ENCODE data around the gene HIGD2A.

Gene HIGD2A, protein sequence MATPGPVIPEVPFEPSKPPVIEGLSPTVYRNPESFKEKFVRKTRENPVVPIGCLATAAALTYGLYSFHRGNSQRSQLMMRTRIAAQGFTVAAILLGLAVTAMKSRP
- total RNA-seq: 34.9 to 50.0 (median 49.8) reads per million in 3 experiments

DNA sequence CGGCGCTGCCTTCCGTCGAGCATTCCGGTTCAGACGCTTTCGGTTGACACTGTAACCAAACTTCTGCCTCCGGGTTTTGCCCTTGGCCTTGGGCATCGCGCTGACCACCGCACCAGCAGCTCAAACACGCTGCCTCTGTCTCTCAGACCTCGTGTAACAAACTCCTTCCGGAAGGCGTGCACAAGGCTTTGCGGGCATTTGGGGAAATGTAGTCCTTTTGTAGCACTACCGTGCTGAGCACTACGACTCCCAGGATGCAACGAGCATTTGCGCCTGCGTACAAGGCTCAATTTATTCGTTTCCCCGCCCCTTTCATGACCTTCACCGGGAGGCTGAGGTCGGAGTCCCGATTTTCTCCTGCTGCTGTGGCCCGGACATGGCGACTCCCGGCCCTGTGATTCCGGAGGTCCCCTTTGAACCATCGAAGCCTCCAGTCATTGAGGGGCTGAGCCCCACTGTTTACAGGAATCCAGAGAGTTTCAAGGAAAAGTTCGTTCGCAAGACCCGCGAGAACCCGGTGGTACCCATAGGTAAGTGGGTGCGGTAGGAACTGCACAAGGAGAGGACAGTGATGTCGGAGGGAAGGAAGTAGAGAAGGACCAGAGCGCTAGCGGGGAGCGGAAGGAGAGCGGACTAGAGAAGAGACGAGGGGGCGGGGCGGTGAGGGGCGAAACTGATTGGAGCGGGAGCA, at the start of gene HIGD2A, which contains the start of gene NOP16:
HIGD2A (plus strand) TSS at position 308 of the 691 bp plus-strand sequence; CDS start at position 377, 69 bp downstream.
NOP16 (minus strand) TSS at position 155 of the 691 bp plus-strand sequence; CDS start at position 96, 59 bp downstream.
- peak; percentile 98 for DNase-seq

DNA sequence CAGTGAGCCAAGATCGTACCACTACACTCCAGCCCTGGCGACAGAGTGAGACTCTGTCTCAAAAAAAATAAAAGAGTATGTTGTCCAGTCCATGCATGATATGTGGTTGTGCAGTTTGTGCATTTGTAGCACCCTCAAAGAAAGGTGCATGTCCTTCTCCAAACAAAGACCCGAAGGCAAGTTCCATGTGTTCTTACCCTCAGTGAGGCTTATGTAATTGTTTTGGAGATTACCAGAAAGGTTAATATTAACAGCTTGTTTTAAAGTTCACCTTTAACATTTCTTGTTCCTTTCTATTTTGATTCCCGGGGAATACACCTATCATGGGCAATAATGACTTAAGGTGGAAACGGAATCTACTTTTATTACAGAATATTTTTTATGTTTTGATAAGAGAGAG, 49.2 kb upstream of the HIGD2A start:
- DNase-seq: no peak

DNA sequence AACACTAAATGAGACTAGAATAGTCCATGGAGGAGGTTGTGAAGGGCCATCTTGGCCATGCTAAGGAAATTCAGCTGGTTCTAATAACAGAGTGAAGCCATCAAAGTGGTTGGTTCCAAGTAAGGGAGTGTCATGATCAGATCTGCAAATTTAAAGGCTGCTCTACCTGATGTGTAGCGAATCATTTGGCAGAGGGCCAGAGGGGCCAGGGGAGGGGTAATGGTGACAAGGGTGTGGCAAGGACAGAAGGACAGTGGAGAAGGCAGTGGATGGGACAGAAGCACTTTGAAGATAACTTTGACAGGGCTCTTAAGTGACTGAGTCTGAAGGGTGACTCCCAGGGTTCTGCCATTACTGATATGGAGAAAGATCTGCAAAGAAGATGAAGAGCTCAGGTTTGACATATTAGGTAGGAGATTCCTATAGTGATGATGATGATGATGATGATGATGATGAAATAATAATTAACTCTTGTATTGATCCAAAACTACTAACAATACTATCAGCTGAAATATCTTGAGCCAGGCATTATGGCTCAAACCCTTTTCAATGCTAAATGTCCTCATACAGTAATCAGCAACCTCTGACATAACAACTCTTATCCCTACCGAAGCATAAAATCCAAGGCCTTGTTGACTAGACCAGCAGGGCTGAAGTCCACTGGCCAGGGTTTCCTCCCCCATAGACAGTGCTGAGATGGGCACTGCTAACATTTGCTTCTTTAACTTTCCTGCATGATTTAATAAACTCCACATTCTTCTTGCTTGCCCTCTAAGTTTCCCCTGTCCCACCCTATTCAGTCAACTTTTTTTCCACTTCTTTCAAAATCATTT, 47.0 kb upstream of the HIGD2A start:
- DNase-seq: no peak

DNA sequence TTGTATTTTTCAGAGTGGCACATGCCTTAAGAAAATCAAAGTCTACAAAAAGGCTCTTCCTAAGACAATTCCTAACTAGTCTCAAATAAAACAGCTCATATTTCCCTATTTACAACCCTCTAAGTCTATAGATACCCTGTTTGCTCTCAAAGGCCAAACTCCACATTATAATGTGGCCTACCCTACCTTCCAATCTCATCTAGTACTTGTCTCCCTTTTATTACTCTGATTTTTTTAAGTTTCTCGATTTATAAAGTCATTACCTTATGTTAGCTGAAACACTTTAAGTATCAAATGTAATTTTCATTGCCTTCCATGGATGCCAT, 46.4 kb upstream of the HIGD2A start:
- DNase-seq: no peak

DNA sequence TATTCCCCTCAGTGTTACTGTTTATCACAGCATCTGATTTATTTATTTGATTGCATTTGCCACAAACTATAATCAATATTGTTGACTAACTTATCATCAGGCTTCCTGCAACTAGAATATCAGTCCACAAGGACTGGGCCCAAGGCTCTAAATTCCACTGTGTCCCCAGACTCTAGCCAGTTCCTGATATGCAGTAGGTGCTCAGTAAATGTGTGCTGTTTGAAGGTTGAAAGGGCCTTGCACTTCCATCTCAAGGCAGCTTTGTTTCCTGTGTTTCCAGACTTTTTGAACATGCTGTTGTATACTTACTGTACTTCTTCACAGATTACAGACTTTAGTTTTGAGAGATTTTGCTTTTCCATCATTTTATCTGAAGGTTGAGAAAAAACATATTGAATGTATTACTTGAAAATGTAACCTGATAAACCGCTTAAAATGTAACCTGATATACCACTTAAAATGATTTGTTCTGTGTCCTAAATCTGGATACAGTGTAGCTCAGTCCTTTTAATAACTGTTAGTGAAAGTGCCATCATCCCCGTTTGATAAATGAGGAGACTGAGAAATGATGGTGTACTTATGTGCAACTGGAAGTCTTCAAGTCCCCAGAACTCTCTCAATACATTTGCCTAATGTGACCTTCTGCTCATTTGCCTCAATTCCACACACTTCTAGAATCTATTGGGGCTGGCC, 45.6 kb upstream of the HIGD2A start:
- DNase-seq: no peak

- no peak for DNase-seq
Measured at GRCh38 chr5:176350416-176350815, 38.1 kb upstream of the HIGD2A start.

DNA sequence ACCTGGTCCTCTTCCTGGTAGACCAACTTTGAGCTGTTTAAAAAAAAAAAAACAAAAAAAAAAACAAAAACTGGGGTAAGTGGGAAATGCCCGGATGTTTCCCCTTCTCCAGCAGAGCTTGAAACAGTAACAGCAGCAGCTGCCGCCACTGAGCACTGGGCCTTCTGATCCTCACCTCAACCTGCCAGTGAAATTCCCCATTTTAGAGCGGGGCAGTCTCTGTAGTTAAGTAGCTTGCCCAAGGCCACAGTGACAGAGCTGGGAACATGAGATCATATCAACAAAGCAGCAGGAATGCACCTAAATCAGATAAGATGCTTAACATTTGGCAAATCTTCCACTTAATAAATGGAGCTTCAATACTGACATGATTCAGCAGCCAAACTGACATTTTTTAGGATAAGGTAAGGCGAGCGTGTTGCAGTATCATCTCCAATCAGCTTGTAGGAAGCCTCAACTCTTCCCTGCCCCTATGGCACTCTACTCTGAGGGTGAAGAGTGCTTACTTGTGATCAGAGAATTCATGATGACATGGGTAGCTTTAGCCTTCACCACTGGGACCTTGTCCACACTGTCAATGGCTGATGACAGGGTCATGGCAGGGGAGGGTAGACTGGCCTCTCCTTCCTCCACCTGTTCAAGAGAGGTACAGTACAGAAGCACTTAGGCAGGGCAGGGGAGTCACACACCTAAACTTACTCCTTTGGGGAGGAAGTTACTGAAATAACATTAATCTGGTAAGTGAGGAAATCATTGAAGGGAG, 36.3 kb upstream of the HIGD2A start:
- no peak for DNase-seq

GRCh38 chr5:176353533-176353932, 35.0 kb upstream of the HIGD2A start:
- DNase-seq: no peak

- DNase-seq: no peak
Measured at GRCh38 chr5:176355400-176356178, 33.0 kb upstream of the HIGD2A start.

DNA sequence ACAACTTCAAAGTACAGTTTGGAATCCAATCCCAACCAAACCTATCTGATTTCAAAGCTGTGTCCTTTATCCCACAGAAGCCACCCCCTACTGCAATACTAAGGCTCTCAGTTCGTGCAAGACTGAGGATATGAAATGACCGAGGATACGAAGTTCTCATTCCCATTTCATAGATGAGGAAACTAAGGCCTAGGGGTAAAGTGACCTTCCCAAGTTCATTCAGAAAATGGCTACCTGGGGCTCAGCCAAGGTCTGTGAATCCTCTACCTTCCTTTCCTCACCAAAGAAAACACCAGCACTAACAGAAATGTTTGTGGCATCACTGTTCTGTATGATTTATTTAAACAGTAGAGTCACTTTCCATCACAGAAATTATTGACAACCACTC, 32.4 kb upstream of the HIGD2A start:
- no peak for DNase-seq

DNA sequence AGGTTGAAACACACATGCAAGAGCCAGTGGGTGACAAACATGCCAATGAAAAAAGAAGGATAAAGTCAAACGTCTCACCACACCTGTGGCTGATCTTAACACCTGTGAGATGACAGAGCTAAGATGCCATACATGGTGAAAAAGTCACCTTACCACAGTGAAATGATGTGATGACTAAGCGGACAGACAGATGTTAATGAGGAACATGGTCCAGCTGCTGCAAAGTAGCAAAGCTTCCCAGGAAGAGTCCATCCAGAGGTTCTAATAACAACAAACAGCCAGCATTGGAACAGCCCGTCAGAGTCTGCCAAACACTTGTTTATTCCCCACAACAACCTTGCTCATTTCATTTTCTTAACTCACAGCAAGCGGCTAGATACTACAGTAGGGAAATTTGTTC, 28.9 kb upstream of the HIGD2A start:
- DNase-seq: no peak

DNA sequence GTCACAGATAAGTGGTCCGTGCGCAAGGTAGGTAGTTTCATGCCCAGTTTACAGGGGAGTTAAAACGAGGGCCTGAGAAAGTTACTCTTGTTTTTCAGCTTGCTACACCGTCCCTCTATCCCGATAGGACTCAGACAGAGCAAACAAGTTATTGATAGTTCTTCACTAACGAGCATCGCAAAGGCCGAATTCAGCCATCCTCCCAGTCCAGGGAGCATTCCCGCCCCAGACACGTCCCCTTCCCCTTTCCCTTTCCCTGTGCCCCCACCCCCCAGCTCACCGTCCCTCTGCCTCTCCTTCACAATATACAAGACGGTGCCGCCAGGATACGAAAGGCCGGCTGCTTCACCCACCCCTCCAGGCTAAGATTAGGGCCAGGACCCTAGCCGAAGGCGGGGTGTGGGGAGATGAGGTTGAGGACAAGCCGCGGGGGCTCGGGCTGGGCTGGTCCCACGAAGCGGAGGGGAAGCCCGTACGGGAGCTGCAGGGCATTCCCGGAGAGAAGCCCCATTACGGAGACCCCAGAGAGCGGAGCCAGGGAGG, 27.6 kb upstream of the HIGD2A start:
- DNase-seq: no peak

GRCh38 chr5:176361437-176362232, 26.9 kb upstream of the HIGD2A start, which contains the start of gene KIAA1191:
Gene KIAA1191 (minus strand): TSS chr5:176361764. CDS start chr5:176359508, 2,256 bp downstream.
- DNase-seq: peak; percentile 93

DNA sequence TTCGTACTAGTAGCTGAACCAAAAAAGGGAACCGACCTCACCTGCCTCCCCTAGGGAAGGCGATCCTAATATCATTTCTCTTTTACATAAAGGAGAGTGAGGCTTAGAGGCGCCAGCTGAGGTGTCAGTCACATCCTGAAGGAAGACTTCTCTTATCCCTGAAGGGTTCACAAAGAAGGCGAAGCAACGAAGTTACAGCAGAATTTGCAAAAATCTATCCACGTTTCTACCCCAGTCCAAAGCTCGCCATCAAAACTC, 26.4 kb upstream of the HIGD2A start:
- DNase-seq: no peak

DNA sequence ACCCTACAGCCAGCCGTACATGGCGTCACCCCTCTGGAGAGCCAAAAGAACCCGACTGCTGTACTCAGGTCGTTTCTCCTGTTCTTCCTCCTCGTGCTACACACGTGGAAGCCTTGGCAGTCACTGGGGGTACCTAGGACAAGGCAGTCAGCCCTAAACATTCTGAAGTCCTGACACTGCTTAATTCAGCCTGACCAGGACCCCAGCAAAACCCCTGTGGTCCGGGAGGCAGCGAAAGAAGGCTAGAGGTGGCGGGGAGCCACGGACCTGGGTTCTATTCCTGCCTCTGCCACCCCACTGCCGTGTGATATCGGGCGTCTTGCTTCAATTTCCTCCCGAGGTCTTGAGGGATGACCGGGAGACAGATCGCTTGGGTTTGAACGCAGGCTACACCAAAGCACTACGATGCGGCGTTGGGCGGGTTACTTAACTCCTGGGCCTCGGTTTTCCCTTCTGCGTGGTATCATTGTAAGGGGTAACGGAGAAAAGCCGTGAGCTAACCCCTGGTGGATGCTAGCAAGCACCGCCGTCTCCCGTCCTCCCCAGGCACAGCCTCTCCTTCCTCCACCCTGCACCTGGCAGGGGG, 23.7 kb upstream of the HIGD2A start:
- DNase-seq: no peak

DNA sequence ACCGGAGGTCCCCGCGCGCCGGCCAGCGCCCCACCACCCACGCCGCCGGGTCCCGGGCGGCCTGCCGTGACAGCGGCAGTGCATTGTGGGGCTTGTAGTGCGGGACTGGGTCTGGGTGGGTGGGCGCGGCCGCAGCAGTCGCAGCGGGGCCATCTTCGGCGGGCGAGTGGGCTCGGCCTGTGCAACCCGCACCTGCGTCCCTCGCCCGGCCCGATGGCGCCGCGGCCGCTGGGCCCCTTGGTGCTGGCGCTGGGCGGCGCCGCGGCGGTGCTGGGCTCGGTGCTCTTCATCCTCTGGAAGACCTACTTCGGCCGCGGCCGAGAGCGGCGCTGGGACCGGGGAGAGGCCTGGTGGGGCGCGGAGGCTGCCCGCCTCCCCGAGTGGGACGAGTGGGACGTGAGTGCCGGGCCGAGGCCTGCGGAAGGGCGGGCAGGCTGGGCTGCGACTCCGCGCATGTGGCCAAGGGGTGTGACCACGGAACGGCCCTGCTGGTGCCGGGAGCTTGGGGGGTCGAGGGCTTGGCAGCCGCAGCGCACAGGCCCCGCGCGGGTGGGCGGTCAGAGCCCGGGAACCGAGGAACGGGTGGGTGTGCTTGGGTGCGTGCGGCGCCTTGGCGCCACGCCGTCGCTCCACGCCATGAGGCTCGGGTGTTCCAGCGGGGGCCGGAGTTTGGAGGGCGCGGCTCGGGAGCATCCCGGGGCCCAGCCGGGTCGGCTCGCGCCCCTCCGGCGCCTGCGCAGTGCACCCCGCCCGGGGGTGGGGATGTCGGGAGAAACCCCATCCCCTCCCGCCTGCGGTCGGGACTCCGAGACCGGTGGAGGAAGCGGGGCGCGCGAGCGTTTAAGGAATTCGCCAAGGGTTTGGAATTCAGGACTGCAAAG, 23.0 kb upstream of the HIGD2A start, which contains the start of gene ARL10:
ARL10 (plus strand) TSS at position 137 of the 881 bp plus-strand sequence; CDS start at position 214, 77 bp downstream.
- DNase-seq: peak; percentile 43

DNA sequence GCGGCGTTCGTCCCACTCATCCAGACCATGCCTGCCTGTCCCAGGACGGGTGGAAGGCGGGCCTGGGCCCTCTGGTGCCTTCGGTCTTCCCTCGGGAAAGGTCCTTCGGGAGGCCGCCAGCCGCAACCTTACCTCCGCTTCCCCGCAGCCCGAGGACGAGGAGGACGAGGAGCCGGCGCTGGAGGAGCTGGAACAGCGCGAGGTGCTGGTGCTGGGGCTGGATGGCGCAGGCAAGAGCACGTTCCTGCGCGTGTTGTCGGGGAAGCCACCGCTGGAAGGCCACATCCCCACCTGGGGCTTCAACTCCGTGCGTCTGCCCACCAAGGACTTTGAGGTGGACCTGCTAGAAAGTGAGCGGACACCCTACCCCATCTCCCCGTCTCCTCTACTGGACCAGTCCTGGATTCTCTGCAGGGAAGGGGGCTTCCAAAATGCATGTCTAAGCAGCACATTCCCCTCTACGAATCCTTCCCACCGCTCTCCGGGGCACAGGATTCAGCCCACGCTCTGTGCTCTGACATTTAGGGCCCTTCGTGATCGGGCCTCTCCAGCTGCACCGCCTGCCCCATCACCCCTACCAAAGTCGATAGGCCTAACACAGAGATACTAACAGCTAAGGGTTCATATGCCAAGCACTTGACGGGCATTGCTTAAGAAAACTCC, 22.2 kb upstream of the HIGD2A start:
- no peak for DNase-seq

GRCh38 chr5:176368726-176369125, 19.8 kb upstream of the HIGD2A start:
- DNase-seq: no peak
